Dermis microvascular lymphatic vessel endothelial cell (primary cell): Measurements from ENCODE around the gene FRYL. TPM values are rescaled to one million over a fixed set of nuclear protein-coding genes. Genes with fewer than 3 reads are reported as not detected.
"Not testable (repeated sequence)": the region's sequence is repeated elsewhere in the genome, so short reads cannot be mapped to it uniquely, and the experiment has no call there.

Experiments
- DNase-seq, 2 donors: peaks; one replicate each; pipeline versions ENCODE4 v3.0.0 to v3.0.0-alpha.2; 2010; ENCODE audit warnings: low read depth in 2 of 2
- total RNA-seq: library from RNA; depleted of rRNA; stranded (reverse); fragments of >200 nt; gene quantifications from 2 replicates; pipeline ENCODE4 v1.2.1, GENCODE V29; 2014

Gene FRYL
- total RNA-seq, 1 donor from 2014 or later, result 57.4 TPM

- DNase-seq, result no peak
These were observed 115.1 kb downstream of the FRYL start for GRCh38 chr4:48664938-48665337.

- DNase-seq, result no peak
These were observed 118.7 kb downstream of the FRYL start for GRCh38 chr4:48661391-48661790.

- DNase-seq, result no peak
These were observed 119.7 kb downstream of the FRYL start for GRCh38 chr4:48660347-48660746.

GRCh38 chr4:48654015-48654664 is 125.9 kb downstream of the FRYL start:
- DNase-seq, result no peak

- DNase-seq, result peak in 1 of 2 donors; percentile 37
These were observed 126.7 kb downstream of the FRYL start for GRCh38 chr4:48653217-48654014.

GRCh38 chr4:48651914-48652313 is 128.2 kb downstream of the FRYL start:
- no peak for DNase-seq

GRCh38 chr4:48649505-48649904 is 130.6 kb downstream of the FRYL start:
- no peak for DNase-seq

GRCh38 chr4:48645225-48645794 is 134.8 kb downstream of the FRYL start:
- no peak for DNase-seq

GRCh38 chr4:48642421-48643374 is 137.4 kb downstream of the FRYL start:
- DNase-seq, result peak in 1 of 2 donors; percentile 74

GRCh38 chr4:48641401-48641800 is 138.7 kb downstream of the FRYL start:
- DNase-seq, result no peak

- DNase-seq, result peak in 1 of 2 donors; percentile 50
These were observed 139.4 kb downstream of the FRYL start for GRCh38 chr4:48640699-48641098.

- no peak for DNase-seq
These were observed 139.9 kb downstream of the FRYL start for GRCh38 chr4:48640225-48640624.

GRCh38 chr4:48639807-48640206 is 140.3 kb downstream of the FRYL start:
- DNase-seq, result no peak

- not testable (repeated sequence) for DNase-seq
These were observed 141.5 kb downstream of the FRYL start for GRCh38 chr4:48638586-48638985.

GRCh38 chr4:48636911-48637310 is 143.2 kb downstream of the FRYL start:
- no peak for DNase-seq

- DNase-seq, result no peak
These were observed 144.1 kb downstream of the FRYL start for GRCh38 chr4:48635980-48636379.

GRCh38 chr4:48635310-48635709 is 144.8 kb downstream of the FRYL start:
- peak; percentile 55 to 73 for DNase-seq

- DNase-seq, result no peak
These were observed 145.3 kb downstream of the FRYL start for GRCh38 chr4:48634688-48635308.

GRCh38 chr4:48633657-48634056 is 146.4 kb downstream of the FRYL start:
- DNase-seq, result no peak

GRCh38 chr4:48629458-48629857 is 150.6 kb downstream of the FRYL start:
- no peak for DNase-seq

GRCh38 chr4:48623182-48623780 is 156.8 kb downstream of the FRYL start:
- no peak for DNase-seq
